HG03558 (cell line): ENCODE data around the gene ITPRIPL2.
A peak's percentile ranks its signal among the peaks of the same experiment; 100 is the strongest.

Source experiments
- ATAC-seq: cut with Tn5 transposase; IDR thresholded peaks from one replicate; pipeline ENCODE4 v1.9.1; 2021; ENCODE audit warnings: moderate number of reproducible peaks; ENCODE audit not compliant: unreplicated experiment; ENCODE audit errors: extremely low read depth

The ITPRIPL2 gene

GRCh38 chr16:19113577-19114358, at the start of gene ITPRIPL2:
TSS of gene ITPRIPL2 (plus strand) at chr16:19113964. CDS start at chr16:19114462, 498 bp downstream.
- no peak for ATAC-seq

- ATAC-seq: no peak
Observed at GRCh38 chr16:19066988-19067348, 46.8 kb upstream of the ITPRIPL2 start.

DNA sequence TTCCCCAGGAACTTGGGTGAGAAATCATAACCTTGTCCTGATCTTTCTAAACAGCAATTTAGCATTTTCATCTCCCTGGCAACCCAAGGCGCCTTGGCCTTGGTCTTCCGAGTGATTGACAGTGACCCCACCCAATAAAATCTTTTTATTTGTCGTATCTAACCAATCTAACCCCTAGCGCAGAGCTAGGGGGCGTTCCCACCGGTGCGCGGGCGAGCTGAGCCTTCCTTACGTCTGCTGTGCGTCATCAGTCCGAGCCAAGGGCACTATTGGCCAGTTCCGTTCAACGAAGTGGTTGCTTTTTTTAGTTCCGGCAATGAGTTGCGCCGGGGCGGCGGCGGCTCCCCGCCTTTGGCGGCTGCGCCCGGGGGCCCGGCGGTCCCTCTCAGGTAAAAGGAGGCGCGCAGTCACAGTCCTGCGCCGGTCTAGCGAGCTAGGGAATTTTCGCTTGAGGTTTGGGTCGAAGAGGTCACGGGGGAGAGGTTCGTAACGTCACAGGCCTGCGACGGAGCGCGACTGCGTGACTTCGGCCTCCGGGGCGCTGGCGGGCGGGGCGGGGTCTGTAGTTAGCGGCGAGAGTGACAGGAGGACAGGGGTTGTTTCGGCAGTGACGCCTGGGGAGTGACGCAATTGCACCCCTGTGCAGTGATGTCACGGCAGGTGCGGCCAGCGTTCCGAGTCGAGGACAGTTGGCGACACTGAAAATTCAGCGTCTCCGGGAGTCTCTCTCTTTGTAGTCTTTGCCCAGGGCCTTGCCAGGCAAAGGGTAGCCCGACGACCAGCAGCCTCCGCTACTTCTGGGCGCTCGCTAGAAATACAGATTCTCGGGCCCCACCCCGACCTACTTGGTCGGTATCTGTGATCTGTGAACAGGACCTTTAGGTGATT, 46.2 kb upstream of the ITPRIPL2 start, which contains the start of gene COQ7:
TSS of gene COQ7 (plus strand) at position 266 of the 888 bp plus-strand sequence. CDS start at position 317, 51 bp downstream.
- peak; percentile 88 for ATAC-seq

- ATAC-seq: no peak
Observed at GRCh38 chr16:19068237-19068815, 45.4 kb upstream of the ITPRIPL2 start.

DNA sequence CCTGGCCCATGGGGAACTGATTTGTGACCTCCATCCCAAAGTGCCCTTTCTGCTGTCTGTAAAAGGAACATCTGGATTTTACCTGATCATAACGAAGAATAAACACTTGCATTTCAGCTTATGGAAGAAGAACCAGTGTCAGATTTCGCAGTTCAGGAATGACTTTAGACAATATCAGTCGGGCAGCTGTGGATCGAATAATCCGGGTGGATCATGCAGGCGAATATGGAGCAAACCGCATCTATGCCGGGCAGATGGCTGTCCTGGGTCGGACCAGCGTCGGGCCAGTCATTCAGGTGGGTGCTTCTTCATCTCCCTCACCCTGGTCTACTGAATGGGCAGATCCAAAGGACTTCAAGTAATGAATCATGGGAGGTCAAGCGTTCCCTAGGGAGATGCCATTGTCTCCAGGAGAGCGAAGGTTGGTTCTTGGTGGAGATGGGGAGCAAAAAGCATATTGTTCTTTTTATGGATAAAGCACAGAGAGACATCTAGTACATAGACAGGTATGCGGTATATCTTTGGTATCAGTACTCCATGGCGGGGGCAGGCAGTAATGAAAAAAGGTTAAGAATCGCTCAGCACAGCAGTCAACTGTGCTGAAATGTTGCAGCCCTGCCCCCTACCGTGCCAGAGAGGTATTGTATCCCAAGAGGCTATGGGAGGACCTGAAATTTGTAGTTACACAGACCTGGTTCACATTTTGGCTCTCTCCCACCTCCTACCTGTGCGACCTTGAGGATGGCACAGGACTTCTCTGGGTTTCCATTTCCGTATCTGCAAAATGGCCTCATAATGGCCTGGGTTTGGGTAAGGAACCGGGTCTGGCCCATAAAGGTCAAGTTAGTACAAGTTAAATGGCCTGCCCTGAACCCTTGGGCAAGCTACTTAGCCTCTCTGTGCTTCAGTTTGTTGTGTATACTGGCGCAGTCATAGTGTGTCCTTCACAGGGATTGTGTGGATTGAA, 41.7 kb upstream of the ITPRIPL2 start:
- no peak for ATAC-seq

GRCh38 chr16:19073344-19073743, 40.4 kb upstream of the ITPRIPL2 start:
- no peak for ATAC-seq

DNA sequence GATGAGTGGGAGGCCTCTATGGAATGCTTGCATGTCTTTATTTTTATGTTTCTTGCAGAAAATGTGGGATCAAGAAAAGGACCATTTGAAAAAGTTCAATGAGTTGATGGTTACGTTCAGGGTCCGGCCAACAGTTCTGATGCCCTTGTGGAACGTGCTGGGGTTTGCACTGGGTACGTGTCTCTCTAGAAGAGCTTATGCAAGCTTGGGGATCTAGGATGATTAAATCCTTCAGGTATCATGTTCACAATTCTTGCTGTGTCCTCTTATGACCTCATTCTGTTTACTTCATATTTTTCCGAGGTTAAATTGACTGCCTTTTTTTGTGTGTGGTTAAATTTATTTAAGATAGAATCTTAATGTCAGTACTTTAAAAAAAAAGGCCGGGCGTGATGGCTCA, 39.9 kb upstream of the ITPRIPL2 start:
- no peak for ATAC-seq

DNA sequence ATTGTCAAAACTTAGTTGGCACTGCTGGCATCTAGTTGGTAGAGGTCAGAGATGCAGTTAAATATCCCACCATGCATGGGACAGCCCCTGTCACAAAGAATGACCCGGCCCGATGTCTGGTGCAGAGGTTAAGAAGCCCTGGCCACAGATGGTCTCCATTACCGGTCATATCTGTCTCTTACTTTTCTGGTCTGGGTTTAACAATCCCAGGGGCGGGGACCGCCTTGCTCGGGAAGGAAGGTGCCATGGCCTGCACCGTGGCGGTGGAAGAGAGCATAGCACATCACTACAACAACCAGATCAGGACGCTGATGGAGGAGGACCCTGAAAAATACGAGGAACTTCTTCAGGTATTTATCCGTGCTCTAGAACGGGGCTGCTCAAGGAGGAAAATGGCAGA, 38.3 kb upstream of the ITPRIPL2 start:
- no peak for ATAC-seq

- ATAC-seq: no peak
Observed at GRCh38 chr16:19077879-19078278, 35.9 kb upstream of the ITPRIPL2 start.

DNA sequence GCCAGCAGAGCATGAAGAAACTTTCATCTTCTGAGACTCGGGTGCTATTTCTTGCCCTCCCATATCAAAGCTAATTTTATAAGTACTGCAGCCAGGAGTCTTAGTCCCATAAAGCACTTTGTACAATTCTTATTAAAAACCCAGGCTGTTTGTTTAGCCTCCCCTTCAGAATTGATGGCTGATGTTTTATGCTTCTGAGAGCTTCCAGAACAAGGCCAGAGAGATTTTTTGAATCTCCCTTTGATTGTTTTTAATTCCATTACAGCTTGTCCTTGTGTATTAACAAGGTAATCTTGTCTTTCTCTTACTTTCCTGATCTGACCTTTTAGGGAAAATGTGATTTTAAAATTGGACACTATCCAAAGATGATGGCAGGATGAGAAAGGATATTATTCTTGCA, 30.1 kb upstream of the ITPRIPL2 start:
- ATAC-seq: no peak

DNA sequence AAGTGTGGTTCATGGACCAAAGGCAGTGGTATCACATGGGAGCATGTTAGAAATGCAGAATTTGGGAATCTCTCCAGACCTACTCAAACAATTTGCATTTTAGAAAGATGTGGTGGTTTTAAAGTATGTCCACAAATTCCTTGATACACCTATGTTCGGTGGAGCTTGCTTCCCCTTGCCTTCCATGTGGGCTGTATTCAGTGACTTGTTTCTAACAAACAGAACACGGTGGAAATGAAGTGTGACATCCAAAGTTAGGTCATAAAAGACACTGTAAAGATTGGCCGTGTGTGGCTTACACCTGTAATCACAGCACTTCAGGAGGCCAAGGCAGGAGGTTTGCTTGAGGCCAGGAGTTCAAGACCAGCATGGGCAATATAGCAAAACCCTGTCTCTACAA, 29.6 kb upstream of the ITPRIPL2 start:
- ATAC-seq: no peak

DNA sequence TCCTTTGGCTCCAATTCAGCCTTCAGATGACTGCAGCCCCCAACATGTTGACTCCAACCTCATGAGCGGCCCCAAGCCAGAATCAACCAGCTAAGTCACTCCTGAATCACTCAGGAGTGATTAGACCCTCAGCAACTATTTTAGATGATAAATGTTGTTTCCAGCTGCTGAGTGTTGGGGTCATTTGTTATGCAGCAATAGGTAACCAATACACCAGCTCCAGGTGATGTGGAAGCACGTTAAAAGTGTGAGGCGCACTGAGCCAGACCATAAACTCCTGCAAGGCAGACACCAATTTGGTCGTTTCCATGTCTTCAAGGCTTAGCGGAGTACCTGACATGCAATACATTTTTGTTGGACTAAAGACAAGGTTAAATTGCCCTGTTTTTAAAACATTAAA, 28.9 kb upstream of the ITPRIPL2 start:
- ATAC-seq: no peak

DNA sequence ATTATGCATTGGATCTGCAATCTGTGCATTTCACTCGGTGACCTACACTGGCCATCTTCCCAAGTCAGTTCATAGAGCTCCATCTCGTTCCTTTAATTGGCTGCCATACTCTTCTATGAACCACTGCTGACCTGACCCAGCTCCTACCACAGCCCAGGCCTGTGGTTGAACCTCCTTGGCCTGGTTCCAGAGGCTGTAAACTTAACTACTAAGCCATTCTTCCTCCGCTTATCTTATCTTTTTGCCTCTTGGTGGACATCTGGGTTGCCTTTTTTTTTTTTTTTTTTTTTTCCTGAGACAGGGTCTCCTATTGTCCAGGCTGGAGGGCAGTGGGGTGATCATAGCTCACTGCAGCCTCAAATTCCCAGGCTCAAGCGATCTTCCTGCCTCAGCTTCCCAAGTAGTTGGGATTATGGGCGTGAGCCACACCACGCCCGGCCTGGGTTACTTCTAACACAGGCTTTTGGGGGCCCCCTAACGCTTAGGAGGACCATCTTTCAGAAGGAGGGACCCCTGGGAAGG, 28.0 kb upstream of the ITPRIPL2 start:
- ATAC-seq: no peak

GRCh38 chr16:19086322-19087199, 27.2 kb upstream of the ITPRIPL2 start:
- ATAC-seq: no peak

- ATAC-seq: no peak
Observed at GRCh38 chr16:19088341-19088916, 25.3 kb upstream of the ITPRIPL2 start.

DNA sequence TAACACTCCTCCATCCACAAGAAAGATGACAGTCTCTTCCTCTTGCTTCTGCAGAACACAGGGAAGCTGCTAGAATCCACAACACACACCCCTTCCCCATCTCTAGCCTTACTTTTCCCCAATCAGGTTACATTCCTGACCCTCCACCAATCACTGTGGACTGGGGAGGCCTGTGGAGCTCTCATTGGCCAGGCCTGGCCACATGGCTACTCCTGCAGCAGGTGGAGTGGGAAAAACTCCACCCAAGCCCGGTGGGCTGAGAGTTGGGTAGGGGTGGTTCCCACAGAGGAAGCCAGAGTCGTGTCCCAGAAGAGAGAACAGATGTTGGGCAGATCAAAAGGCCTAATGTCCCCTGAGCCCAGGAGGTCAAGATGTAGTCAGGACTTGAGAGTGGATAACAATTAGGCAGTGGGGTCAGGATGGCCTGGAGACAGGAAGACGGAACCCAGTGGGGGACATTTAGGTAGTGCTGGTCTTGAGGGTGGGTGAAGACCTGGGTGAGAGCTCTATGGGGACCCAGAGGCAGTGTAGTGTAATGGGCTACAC, 24.3 kb upstream of the ITPRIPL2 start:
- ATAC-seq: no peak

GRCh38 chr16:19090916-19091315, 22.8 kb upstream of the ITPRIPL2 start:
- ATAC-seq: no peak
